Measurements from ENCODE around the gene DRD1. TPM values are rescaled to one million over a fixed set of nuclear protein-coding genes. Genes with fewer than 3 reads are reported as not detected.

DRD1 gene
- polyA plus RNA-seq, 1 of the 3 experiments (the other 2 are of a cell fraction) = not detected

DNA sequence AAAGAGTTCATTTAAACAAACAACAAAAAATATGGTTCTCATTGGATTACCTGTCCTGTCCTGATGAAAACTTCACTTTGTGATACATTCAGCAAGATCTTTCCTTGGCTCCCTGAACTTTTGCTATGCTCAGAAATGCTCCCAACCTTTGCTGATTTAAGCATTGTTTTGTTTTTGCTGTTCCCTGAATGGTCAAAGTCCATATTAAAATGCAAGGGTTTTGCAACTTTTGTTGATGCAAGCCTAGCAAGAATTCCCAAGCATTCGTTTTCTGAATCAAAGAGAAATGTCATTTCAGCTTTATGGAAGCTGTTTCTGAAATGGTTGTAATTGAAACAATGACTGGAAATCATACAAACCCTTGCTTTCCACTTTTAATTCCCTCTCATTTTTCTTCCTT is 31.3 kb upstream of the DRD1 start:
- CTCF ChIA-PET = interaction anchor here (0.7 to 4.8 kb wide), 2 partner anchors 11 to 59 kb away, joined by 3 to 40 read pairs; no protein-coding TSS in a partner anchor
- 45% methylated on average over 1 of the region's 1 CpG for WGBS (ENCODE audit: low lambda C conversion rate)
- POLR2A ChIA-PET = no interaction called here

DNA sequence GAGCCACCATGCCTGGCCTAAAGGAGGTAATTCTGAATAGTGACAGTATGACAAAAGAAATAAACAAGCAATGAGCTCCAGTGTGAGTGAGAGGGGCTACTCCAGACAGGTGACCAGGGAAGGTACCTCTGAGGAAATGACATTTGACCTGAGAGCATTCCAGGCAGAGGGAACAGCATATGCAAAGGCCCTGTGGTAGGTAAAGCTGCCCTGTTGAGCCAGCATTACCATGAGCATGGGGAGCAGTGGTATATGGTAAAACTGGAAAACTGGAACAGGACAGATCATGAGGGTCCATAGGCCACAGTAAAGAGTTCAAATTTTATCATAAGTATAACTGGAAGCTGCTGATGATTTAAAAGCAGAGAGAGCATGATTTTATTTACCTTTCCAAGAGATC is 28.4 kb upstream of the DRD1 start:
- no peak overlapping the region for H3K9ac ChIP-seq
- H3K4me1 ChIP-seq (ENCODE audit: control insufficient read depth in 1 of 2, insufficient read depth in 2 of 2, low read depth in 1 of 2, low read length in 1 of 2) = no peaks in the 10 kb centered on the region
- no peak overlapping the region for H3K4me2 ChIP-seq
- H3K4me3 ChIP-seq (ENCODE audit: low read depth in 2 of 2, low read length in 1 of 2) = no peak overlapping the region
- H2AFZ ChIP-seq (ENCODE audit: low read depth) = no peak overlapping the region
- no peak for DNase-seq
- H3K36me3 ChIP-seq (replicated peaks in 1 of 2; ENCODE audit: control insufficient read depth in 1 of 2, insufficient read depth in 2 of 2, low read length in 1 of 2) = no peaks in the 10 kb centered on the region
- H4K20me1 ChIP-seq (ENCODE audit: insufficient read depth) = no peaks in the 10 kb centered on the region
- POLR2A ChIA-PET = no interaction called here
- H3K27ac ChIP-seq (ENCODE audit: low read depth in 2 of 2, low read length in 1 of 2) = no peak overlapping the region
- no peaks in the 10 kb centered on the region for H3K79me2 ChIP-seq (ENCODE audit: insufficient read depth)
- no peaks in the 10 kb centered on the region for H3K9me2 ChIP-seq
- CTCF ChIA-PET = interaction anchor here (1.2 kb wide), 1 partner anchor 562 kb away, joined by 4 read pairs; no protein-coding TSS in a partner anchor
- H3F3A ChIP-seq (replicated peaks; ENCODE audit: insufficient read depth) = no peaks in the 10 kb centered on the region
- no peaks in the 10 kb centered on the region for H3K9me3 ChIP-seq
- H3K27me3 ChIP-seq (ENCODE audit: insufficient read depth) = peaks cover 2% of the 10 kb centered on the region; the same call in 1 of the 2 replicates
- TF ChIP-seq CHD2 (IDR thresholded peaks at IDR 0.05; ENCODE audit: low read length, partially characterized antibody) = no peak
- TF ChIP-seq PBX3 (IDR thresholded peaks at IDR 0.05) = no peak
- TF ChIP-seq TCF12 (IDR thresholded peaks at IDR 0.05) = no peak
- TF ChIP-seq, protein P1, sequence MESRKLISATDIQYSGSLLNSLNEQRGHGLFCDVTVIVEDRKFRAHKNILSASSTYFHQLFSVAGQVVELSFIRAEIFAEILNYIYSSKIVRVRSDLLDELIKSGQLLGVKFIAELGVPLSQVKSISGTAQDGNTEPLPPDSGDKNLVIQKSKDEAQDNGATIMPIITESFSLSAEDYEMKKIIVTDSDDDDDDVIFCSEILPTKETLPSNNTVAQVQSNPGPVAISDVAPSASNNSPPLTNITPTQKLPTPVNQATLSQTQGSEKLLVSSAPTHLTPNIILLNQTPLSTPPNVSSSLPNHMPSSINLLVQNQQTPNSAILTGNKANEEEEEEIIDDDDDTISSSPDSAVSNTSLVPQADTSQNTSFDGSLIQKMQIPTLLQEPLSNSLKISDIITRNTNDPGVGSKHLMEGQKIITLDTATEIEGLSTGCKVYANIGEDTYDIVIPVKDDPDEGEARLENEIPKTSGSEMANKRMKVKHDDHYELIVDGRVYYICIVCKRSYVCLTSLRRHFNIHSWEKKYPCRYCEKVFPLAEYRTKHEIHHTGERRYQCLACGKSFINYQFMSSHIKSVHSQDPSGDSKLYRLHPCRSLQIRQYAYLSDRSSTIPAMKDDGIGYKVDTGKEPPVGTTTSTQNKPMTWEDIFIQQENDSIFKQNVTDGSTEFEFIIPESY (IDR thresholded peaks at IDR 0.05; ENCODE audit: borderline replicate concordance, low read depth) = no peak
- TF ChIP-seq, protein P2, sequence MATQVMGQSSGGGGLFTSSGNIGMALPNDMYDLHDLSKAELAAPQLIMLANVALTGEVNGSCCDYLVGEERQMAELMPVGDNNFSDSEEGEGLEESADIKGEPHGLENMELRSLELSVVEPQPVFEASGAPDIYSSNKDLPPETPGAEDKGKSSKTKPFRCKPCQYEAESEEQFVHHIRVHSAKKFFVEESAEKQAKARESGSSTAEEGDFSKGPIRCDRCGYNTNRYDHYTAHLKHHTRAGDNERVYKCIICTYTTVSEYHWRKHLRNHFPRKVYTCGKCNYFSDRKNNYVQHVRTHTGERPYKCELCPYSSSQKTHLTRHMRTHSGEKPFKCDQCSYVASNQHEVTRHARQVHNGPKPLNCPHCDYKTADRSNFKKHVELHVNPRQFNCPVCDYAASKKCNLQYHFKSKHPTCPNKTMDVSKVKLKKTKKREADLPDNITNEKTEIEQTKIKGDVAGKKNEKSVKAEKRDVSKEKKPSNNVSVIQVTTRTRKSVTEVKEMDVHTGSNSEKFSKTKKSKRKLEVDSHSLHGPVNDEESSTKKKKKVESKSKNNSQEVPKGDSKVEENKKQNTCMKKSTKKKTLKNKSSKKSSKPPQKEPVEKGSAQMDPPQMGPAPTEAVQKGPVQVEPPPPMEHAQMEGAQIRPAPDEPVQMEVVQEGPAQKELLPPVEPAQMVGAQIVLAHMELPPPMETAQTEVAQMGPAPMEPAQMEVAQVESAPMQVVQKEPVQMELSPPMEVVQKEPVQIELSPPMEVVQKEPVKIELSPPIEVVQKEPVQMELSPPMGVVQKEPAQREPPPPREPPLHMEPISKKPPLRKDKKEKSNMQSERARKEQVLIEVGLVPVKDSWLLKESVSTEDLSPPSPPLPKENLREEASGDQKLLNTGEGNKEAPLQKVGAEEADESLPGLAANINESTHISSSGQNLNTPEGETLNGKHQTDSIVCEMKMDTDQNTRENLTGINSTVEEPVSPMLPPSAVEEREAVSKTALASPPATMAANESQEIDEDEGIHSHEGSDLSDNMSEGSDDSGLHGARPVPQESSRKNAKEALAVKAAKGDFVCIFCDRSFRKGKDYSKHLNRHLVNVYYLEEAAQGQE (IDR thresholded peaks at IDR 0.05; ENCODE audit: low read depth, low read length) = no peak
- TF ChIP-seq, protein P3, sequence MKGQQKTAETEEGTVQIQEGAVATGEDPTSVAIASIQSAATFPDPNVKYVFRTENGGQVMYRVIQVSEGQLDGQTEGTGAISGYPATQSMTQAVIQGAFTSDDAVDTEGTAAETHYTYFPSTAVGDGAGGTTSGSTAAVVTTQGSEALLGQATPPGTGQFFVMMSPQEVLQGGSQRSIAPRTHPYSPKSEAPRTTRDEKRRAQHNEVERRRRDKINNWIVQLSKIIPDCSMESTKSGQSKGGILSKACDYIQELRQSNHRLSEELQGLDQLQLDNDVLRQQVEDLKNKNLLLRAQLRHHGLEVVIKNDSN (IDR thresholded peaks at IDR 0.05; ENCODE audit: borderline replicate concordance, low read depth) = no peak

More for the DNA sequence above, 31.3 kb upstream of the DRD1 start:
- Histone ChIP-seq H3K9ac (no peak overlapping the region), H3F3A (replicated peaks; ENCODE audit: insufficient read depth) (no peaks in the 10 kb centered on the region), H2AFZ (ENCODE audit: low read depth) (no peak overlapping the region), H3K36me3 (replicated peaks in 1 of 2; ENCODE audit: control insufficient read depth in 1 of 2, insufficient read depth in 2 of 2, low read length in 1 of 2) (no peaks in the 10 kb centered on the region), H3K4me3 (ENCODE audit: low read depth in 2 of 2, low read length in 1 of 2) (no peak overlapping the region), H3K4me2 (no peak overlapping the region), H3K27ac (ENCODE audit: low read depth in 2 of 2, low read length in 1 of 2) (no peak overlapping the region), H3K79me2 (ENCODE audit: insufficient read depth) (peaks cover 17% of the 10 kb centered on the region), H3K27me3 (ENCODE audit: insufficient read depth) (peaks cover 5% of the 10 kb centered on the region; the same call in 1 of the 2 replicates), H3K9me2 (no peaks in the 10 kb centered on the region), H3K9me3 (no peaks in the 10 kb centered on the region), H3K4me1 (ENCODE audit: control insufficient read depth in 1 of 2, insufficient read depth in 2 of 2, low read depth in 1 of 2, low read length in 1 of 2) (peaks cover 0 to 12% of the 10 kb centered on the region in 2 experiments; a peak in 2 of 4 replicates), H4K20me1 (ENCODE audit: insufficient read depth) (no peaks in the 10 kb centered on the region)
- DNase-seq = no peak
- TF ChIP-seq TAF1 (IDR thresholded peaks at IDR 0.05; ENCODE audit: borderline replicate concordance, low read depth, low read length) = no peak
- TF ChIP-seq CHD2 (IDR thresholded peaks at IDR 0.05; ENCODE audit: low read length, partially characterized antibody) = no peak
- TF ChIP-seq RFX5 (IDR thresholded peaks at IDR 0.05; ENCODE audit: low read length) = no peak
- no peak for TF ChIP-seq FOSL2 (IDR thresholded peaks at IDR 0.05; ENCODE audit: borderline replicate concordance, low read depth)
- no peak for TF ChIP-seq PBX3 (IDR thresholded peaks at IDR 0.05)
- no peak for TF ChIP-seq EP300 (IDR thresholded peaks at IDR 0.05; ENCODE audit: borderline replicate concordance in 1 of 2, low read depth in 1 of 2, low read length in 1 of 2)
- TF ChIP-seq ELF1 (IDR thresholded peaks at IDR 0.05) = no peak
- no peak for TF ChIP-seq JUND (IDR thresholded peaks at IDR 0.05)
- no peak for TF ChIP-seq MXI1 (IDR thresholded peaks at IDR 0.05; ENCODE audit: low read depth, low read length)
- no peak for TF ChIP-seq TEAD4 (IDR thresholded peaks at IDR 0.05; ENCODE audit: borderline replicate concordance, insufficient read depth)
- TF ChIP-seq CTCF (IDR thresholded peaks at IDR 0.05) = no peak

Data from SK-N-SH (cell line).